GM13977 (cell line): ENCODE data around the gene CCDC134.

Source experiments
- DNase-seq: peaks from one replicate; pipeline ENCODE4 v3.0.0; 2012; ENCODE audit warnings: low spot score
- in situ Hi-C: fragments of 300-500 bp; cut with MboI; formaldehyde crosslinking; loops from one replicate; pipeline ENCODE4 v1.12.0; 2022; ENCODE audit warnings: low sequenced_read_pairs, low pct_unique_long_range_greater_than_20kb, mixed read lengths, inconsistent platforms; ENCODE audit not compliant: unreplicated experiment
- TF ChIP-seq, protein P1 (sequence below): IDR thresholded peaks from 2 replicates; pipeline ENCODE4 v1.5.1; 2012; ENCODE audit warnings: mild to moderate bottlenecking, control low read depth; ENCODE audit not compliant: insufficient read depth; ENCODE audit errors: extremely low read depth, missing control alignments

The CCDC134 gene

DNA sequence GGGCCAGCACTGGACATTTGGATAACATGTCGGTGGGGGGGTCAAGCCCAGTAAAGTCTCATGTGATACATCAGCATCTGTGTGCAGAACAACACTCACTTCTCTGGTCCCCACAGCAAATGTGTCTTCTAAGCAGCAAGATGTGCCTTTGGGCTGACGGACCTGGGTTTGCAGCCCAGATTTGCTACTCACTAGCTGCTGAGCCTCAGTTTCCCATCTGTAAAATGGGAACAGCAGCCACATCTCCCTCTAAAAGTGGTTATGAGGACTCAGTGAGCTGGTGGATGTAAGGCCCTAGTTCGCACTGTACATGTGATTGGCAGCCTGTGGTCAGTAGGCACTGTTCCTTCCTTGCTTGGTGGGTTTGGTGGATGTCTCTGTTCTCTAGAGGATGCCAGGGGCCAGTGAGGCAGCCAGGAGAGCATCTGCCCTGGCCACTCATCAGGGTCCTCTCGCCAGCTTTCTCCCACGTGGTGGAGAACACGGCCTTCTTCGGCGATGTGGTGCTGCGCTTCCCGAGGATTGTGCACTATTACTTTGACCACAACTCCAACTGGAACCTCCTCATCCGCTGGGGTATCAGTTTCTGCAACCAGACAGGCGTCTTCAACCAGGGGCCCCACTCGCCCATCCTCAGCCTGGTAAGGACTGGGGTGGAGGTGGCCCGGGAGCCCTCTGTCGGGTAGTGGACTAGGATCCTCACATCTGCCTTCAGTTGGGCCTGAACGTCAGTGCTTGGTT lies 12.5 kb downstream of the CCDC134 start:
- in situ Hi-C loops: no loop called here
- TF ChIP-seq, protein P1, sequence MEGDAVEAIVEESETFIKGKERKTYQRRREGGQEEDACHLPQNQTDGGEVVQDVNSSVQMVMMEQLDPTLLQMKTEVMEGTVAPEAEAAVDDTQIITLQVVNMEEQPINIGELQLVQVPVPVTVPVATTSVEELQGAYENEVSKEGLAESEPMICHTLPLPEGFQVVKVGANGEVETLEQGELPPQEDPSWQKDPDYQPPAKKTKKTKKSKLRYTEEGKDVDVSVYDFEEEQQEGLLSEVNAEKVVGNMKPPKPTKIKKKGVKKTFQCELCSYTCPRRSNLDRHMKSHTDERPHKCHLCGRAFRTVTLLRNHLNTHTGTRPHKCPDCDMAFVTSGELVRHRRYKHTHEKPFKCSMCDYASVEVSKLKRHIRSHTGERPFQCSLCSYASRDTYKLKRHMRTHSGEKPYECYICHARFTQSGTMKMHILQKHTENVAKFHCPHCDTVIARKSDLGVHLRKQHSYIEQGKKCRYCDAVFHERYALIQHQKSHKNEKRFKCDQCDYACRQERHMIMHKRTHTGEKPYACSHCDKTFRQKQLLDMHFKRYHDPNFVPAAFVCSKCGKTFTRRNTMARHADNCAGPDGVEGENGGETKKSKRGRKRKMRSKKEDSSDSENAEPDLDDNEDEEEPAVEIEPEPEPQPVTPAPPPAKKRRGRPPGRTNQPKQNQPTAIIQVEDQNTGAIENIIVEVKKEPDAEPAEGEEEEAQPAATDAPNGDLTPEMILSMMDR: no peak
- no peak for DNase-seq

DNA sequence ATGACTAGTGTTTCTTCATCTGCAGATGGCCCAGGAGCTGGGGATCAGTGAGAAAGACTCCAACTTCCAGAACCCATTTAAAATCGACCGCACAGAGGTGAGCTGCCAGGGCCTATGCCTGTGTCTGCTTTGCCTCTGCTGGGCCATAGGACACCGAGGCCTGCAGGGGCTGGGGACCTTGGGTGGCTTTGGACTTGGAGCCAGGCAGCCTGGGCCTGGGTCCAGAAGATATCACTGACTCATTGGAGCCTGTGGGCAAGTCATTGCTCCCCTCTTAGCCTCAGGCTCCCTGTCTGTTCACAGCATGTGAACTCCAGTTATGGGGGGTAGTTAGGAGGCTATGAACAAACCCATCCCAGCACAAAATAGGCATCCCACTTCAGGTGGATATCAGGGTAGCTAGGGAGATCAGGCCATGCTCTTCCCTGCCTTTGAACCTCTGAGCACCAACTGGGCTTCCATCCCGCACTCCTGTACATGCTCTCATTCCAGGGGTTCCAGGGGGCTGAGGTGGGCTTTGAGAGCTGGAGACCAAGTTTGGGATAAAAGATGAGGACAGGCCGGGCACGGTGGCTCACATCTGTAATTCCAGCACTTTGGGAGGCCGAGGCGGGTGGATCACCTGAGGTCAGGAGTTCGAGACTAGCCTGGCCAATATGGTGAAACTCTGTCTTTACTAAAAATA lies 13.4 kb downstream of the CCDC134 start:
- no peak for DNase-seq
- TF ChIP-seq, protein P1: no peak
- in situ Hi-C loops: no loop called here

DNA sequence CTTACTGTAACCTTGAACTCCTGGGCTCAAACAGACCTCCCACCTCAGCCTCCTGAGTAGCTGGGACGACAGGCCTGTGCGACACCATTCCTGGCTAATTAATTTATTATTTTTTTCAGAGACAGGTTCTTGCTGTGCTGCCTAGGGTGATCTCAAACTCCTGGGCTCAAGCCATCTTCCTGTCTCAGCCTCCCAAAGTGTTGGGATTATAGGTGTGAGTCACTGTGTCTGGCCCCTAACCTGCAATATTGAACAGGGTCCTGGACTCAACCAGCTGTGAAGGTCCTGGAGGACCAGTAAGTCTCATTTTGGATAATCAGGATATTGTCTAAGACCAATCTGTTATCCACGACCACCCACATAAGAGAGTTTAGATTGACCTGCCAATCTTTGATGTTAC lies 15.2 kb downstream of the CCDC134 start:
- in situ Hi-C loops: no loop called here
- DNase-seq: no peak
- TF ChIP-seq, protein P1: no peak

DNA sequence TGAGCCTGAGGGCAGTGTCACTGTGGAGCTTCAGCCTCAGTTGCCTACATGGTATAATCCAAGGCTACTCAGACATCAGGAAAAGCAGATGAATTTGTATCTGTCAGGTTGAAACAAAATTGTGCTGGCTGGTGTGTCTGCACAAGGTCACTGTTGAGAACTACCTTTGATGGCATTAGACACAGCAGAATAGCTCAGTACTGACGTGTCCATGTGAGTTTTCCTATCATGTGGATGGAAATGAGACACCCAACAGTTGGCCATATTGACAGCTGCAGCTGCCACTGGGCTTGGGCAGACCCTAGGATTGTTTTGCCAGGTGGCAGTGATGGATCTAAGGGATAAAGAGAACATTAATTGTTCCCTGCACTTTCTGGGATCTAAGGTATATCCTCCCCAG lies 15.8 kb downstream of the CCDC134 start:
- TF ChIP-seq, protein P1: no peak
- in situ Hi-C loops: no loop called here
- DNase-seq: no peak

DNA sequence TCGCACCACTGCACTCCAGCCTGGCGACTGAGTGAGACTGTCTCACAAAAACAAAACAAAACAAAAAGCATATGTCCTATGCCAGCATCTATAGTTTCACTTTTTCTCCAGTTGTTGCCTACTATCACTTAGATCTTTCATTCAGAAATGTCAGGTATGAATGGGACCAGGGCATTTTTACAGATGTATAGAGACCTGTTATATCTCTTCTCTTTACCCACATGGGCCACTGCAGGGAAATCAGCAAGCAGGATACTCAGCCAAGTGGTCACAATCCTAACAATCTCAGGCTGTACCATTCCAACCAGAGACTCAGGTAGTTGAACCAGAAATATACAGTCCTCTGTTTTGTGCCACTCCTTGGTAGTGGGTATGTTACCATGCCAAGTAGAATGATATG lies 16.4 kb downstream of the CCDC134 start:
- no peak for DNase-seq
- TF ChIP-seq, protein P1: no peak
- in situ Hi-C loops: no loop called here

DNA sequence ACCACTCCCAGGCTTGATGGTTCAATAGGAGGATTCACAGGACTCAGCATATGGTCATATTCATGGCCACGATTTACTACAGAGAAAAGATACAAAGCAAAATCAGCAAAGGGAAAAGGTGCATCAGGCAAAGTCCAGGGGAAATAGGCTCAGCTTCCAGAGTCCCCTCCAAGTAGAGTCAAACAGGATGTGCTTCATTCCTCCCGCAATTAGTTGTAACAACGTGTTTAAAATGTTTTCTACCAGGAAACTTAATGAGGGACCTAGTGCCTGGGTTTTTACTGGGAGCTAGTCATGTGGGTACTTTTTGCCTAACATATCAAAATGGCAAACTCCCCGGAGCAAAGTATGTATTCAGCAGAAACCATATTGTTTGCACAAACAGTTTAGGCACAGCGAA lies 17.5 kb downstream of the CCDC134 start:
- no peak for DNase-seq
- TF ChIP-seq, protein P1: no peak
- in situ Hi-C loops: no loop called here
